ENCODE measurements around the gene PTAFR. TPM values are rescaled to one million over a fixed set of nuclear protein-coding genes. Genes with fewer than 3 reads are reported as not detected.
A peak's percentile ranks its signal among the peaks of the same experiment; 100 is the strongest.

PTAFR gene
- total RNA-seq (0.07 and 0.09 TPM in 2 replicates), polyA plus RNA-seq (not detected in 2 replicates)

GRCh38 chr1:28176492-28177470, at the start of gene PTAFR:
PTAFR (minus strand) TSS chr1:28176690; CDS start chr1:28151021, 25,669 bp downstream.
- no peak within 1 kb of the TSS for H3K4me3 ChIP-seq
- no peaks in the 10 kb centered on the region for H3K9me3 ChIP-seq (ENCODE audit: low read depth)
- H3K4me1 ChIP-seq (ENCODE audit: low read depth) = peaks cover 6% of the 10 kb centered on the region
- no peak within 1 kb of the TSS for H3K27ac ChIP-seq
- H3K36me3 ChIP-seq = no peaks in the 10 kb centered on the region
- no peak for DNase-seq (ENCODE audit: low read depth in 1 of 2, low spot score in 1 of 2)
- no peak for TF ChIP-seq CTCF (IDR thresholded peaks at IDR 0.05; ENCODE audit: low read depth, low read length)
- no peaks in the 10 kb centered on the region for H3K27me3 ChIP-seq

GRCh38 chr1:28213315-28213714, 36.8 kb upstream of the PTAFR start:
- Histone ChIP-seq H3K27me3 (no peaks in the 10 kb centered on the region), H3K27ac (no peak overlapping the region), H3K36me3 (peaks cover 21% of the 10 kb centered on the region), H3K4me3 (no peak overlapping the region), H3K4me1 (ENCODE audit: low read depth) (no peaks in the 10 kb centered on the region), H3K9me3 (ENCODE audit: low read depth) (no peaks in the 10 kb centered on the region)
- no peak for DNase-seq (ENCODE audit: low read depth in 1 of 2, low spot score in 1 of 2)
- no peak for TF ChIP-seq CTCF (IDR thresholded peaks at IDR 0.05; ENCODE audit: low read depth, low read length)

- Histone ChIP-seq H3K4me1 (ENCODE audit: low read depth) (no peaks in the 10 kb centered on the region), H3K27me3 (no peaks in the 10 kb centered on the region), H3K36me3 (peaks cover 33% of the 10 kb centered on the region), H3K27ac (peak overlapping the region; percentile 16), H3K4me3 (no peak overlapping the region), H3K9me3 (ENCODE audit: low read depth) (no peaks in the 10 kb centered on the region)
- no peak for TF ChIP-seq CTCF (IDR thresholded peaks at IDR 0.05; ENCODE audit: low read depth, low read length)
- no peak for DNase-seq (ENCODE audit: low read depth in 1 of 2, low spot score in 1 of 2)
Observed at GRCh38 chr1:28209700-28210099, 33.2 kb upstream of the PTAFR start.

- no peaks in the 10 kb centered on the region for H3K4me1 ChIP-seq (ENCODE audit: low read depth)
- peak; percentile 70 to 83 for DNase-seq (ENCODE audit: low read depth in 1 of 2, low spot score in 1 of 2)
- peak overlapping the region; percentile 16 for H3K27ac ChIP-seq
- no peak overlapping the region for H3K4me3 ChIP-seq
- peaks cover 31% of the 10 kb centered on the region for H3K36me3 ChIP-seq
- no peaks in the 10 kb centered on the region for H3K27me3 ChIP-seq
- no peaks in the 10 kb centered on the region for H3K9me3 ChIP-seq (ENCODE audit: low read depth)
- peak; percentile 76 for TF ChIP-seq CTCF (IDR thresholded peaks at IDR 0.05; ENCODE audit: low read depth, low read length)
Observed at GRCh38 chr1:28208818-28209441, 32.4 kb upstream of the PTAFR start.

GRCh38 chr1:28205243-28205642, 28.8 kb upstream of the PTAFR start:
- no peaks in the 10 kb centered on the region for H3K27me3 ChIP-seq
- no peak overlapping the region for H3K27ac ChIP-seq
- no peak overlapping the region for H3K4me3 ChIP-seq
- H3K4me1 ChIP-seq (ENCODE audit: low read depth) = no peaks in the 10 kb centered on the region
- DNase-seq (ENCODE audit: low read depth in 1 of 2, low spot score in 1 of 2) = no peak
- no peaks in the 10 kb centered on the region for H3K9me3 ChIP-seq (ENCODE audit: low read depth)
- no peak for TF ChIP-seq CTCF (IDR thresholded peaks at IDR 0.05; ENCODE audit: low read depth, low read length)
- peaks cover 51% of the 10 kb centered on the region for H3K36me3 ChIP-seq

All from cardiac muscle cell (in vitro differentiated cells and primary cell).